ENCODE data around the gene C1D.
"Not testable (repeated sequence)": the region's sequence is repeated elsewhere in the genome, so short reads cannot be mapped to it uniquely, and the experiment has no call there.

C1D gene

DNA sequence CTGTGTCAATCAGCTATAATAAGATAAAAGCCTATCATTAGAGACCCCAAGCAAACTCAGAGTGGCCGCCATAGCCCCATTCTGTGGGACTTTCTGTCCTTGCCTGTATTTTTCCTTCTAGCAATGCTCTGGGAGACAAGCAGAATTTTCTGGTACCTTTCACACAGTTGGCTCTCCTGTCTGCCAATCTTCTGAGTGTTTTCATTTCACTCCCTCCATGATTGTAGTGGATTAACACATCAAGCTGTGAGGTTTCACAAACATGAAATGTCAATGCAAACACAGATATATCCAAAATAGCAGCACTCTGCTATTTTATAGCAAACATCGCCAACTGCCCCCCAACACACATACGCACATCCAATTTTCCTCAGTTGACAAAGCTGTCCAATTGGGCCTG lies 64.9 kb downstream of the C1D start:
- DNase-seq: no peak

DNA sequence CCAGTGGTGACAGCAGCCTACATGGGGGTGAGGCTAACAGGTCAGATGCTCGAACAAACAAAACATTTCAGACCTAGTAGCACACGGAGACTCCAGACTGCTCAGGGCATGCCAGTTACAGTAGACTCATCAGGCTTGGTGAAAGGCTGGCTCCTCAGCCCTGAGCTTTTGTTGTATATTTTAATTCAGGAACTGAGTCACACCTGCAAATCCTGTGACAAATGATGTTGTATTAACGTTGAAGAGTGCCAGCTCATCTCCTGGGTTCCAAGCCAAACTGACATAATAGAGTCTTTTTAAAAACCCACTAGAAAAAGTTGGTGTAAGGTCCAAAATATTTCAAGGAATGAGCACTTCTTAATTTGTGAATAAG lies 65.3 kb downstream of the C1D start:
- no peak for DNase-seq

DNA sequence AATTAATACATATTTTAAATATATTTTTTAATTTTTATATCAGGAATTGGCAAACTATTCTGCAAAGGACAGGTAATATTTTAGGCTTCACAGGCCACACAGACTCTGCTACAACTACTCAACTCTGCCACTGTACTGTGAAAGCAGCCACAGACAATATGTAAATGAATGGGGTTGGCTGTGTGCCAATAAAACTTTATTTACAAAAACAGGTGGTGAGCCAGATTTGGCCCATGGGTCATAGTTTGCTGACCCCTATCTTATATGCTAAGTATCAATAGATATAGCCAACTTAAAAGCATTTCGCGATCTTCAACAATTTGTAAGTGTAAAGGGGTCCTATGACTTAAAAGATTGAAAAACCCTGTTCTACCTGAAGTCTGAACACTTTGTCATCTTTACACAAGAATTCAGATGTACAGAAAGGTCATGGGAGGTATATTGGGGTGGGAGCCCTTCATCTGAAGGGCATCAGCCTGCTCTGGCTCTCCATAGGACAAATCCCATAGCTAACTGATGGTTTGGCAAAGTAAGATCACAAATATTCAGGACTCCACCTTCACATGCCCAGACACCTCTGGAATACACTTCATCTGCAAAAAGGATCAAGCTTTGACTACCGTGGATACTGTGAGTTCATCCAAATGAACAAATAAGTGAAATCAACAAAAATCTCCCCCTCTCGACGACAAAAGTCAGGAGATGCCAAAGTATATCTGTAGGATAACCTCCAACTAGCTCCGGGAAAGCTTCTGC lies 65.9 kb downstream of the C1D start:
- DNase-seq: no peak

DNA sequence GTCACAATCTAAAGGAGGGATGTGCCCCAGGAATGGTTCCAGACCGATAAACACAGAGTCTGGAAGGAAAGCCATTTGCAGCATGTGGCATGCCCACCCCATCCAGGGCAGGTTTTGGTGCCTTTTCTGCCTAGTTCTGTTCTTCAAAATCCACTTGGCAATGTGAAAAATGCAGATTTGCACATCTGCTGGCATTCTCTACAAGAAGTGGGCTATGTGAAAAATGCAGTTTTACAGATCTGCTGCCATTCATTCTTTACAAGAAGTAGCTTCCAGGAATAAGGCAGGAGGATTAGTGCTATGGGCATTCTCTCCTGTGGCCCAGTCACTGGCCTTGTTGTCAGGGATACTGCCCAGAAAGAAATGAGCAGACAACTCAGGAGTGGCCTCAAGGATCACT lies 68.1 kb downstream of the C1D start:
- DNase-seq: no peak

DNA sequence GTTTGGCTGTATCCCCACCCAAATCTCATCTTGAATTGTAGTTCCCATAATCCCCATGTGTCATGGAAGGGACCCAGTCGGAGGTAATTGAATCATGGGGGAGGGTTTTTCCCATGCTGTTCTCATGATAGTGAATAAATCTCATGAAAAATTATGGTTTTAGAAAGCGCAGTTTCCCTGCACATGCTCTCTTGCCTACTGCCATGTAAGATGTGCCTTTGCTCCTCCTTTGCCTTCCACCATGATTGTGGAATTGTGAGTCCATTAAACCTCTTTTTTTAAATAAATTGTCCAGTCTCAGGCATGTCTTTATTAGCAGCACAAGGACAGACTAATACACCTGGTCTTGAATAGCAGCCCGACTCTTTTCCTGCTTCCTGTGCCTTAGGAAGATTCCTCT lies 68.7 kb downstream of the C1D start:
- not testable (repeated sequence) for DNase-seq

DNA sequence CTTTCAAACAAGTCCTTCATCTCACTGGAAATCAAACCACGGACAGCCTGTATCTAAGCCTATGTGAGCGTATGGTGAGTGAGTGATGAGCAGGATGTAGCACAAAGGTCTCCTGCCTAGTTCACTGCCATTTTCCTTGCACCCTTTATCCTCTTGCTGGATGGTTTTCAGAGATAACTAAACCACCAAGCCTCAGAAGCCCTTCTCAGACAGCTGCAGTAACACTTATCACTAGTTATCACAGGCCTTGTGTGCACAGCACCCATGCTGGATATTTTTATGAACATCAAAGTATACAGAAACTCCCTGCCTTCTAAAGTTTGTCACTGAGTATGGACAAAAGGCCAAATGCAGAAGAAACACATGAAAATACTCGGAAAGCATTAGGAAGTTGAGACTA lies 69.5 kb downstream of the C1D start:
- DNase-seq: no peak

DNA sequence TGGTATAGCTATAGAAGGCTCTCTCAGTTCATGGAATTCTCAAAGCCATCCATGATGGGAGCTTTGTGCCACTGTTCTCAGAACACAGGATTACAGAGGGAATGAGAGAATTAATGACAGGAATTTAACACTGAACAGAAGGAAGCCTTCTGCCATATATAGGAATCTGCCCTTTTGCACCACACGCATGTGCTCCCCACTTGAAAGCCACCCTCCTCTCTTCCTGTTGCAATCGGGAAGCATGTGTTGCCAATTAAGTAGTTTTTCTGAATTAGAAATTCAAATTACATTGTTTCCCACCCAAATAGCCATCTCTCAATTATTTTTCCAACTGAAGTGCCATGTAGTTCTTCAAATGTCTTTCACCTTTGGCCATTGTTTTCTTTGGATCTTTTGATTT lies 71.3 kb downstream of the C1D start:
- DNase-seq: no peak

Measured in activated naive CD4-positive, alpha-beta T cell treated with anti-CD3 and anti-CD28 coated beads, Interleukin-2, amount 50 U/mL, for 16 hours (primary cell).